HL-60 (cell line): ENCODE data around the gene ADAMTSL5.

ENCODE experiments used
- DNase-seq, 2 experiments: peaks; one replicate each; pipeline ENCODE4 v3.0.0-alpha.2; 2010 to 2020; ENCODE audit warnings: low read depth in 1 of 2, low spot score in 1 of 2
- H3K27ac ChIP-seq: fragments of 250-450 bp; sonication (Bioruptor Pico); replicated peaks from 2 replicates; pipeline ENCODE4 v1.5.1; 2020; ENCODE audit warnings: mild to moderate bottlenecking, moderate library complexity
- H3K27me3 ChIP-seq: fragments of 250-450 bp; sonication (Bioruptor Pico); 2 replicates; pipeline ENCODE4 v1.5.1; 2021; ENCODE audit warnings: mild to moderate bottlenecking, moderate library complexity; ENCODE audit not compliant: insufficient read depth, poor library complexity, severe bottlenecking
- H3K4me3 ChIP-seq: replicated peaks from 2 replicates; pipeline ENCODE4 v1.5.1; 2011; ENCODE audit warnings: mild to moderate bottlenecking, control low read depth, low read length; ENCODE audit not compliant: insufficient read depth
- CTCF ChIP-seq: IDR thresholded peaks from one replicate; pipeline ENCODE4 v1.5.1; 2011; ENCODE audit warnings: low read length, control low read depth, inconsistent platforms; ENCODE audit not compliant: insufficient read depth
- GABPA ChIP-seq: IDR thresholded peaks from 2 replicates; pipeline ENCODE4 v1.6.1; 2012; ENCODE audit warnings: low read depth
- POLR2AphosphoS5 ChIP-seq: IDR thresholded peaks from 2 replicates; pipeline ENCODE4 v1.6.1; 2012; ENCODE audit warnings: low read depth
- SPI1 ChIP-seq: IDR thresholded peaks from 2 replicates; pipeline ENCODE4 v1.6.1; 2012; ENCODE audit warnings: low read depth, mild to moderate bottlenecking, borderline replicate concordance
- TF ChIP-seq, protein P1 (sequence below): IDR thresholded peaks from 2 replicates; pipeline ENCODE4 v1.6.1; 2012; ENCODE audit warnings: low read depth; ENCODE audit not compliant: insufficient replicate concordance

Gene ADAMTSL5

DNA sequence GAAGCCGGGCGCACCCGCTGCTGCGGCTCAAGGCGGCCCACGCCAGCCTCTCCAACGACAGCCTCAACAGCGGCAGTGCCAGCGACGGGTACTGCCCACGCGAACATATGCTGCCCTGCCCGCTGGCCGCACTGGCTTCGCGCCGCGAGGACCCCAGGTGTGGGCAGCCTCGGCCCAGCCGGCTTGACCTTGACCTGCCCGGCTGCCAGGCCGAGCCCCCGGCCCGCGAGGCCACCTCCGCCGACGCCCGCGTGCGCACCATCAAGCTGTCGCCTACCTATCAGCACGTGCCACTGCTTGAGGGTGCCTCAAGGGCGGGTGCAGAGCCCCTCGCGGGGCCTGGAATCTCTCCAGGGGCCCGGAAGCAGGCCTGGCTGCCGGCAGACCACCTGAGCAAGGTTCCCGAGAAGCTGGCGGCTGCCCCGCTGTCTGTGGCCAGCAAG, 46.8 kb downstream of the ADAMTSL5 start:
- TF ChIP-seq POLR2AphosphoS5 = no peak
- TF ChIP-seq GABPA = no peak
- no peak for TF ChIP-seq SPI1
- TF ChIP-seq, protein P1, sequence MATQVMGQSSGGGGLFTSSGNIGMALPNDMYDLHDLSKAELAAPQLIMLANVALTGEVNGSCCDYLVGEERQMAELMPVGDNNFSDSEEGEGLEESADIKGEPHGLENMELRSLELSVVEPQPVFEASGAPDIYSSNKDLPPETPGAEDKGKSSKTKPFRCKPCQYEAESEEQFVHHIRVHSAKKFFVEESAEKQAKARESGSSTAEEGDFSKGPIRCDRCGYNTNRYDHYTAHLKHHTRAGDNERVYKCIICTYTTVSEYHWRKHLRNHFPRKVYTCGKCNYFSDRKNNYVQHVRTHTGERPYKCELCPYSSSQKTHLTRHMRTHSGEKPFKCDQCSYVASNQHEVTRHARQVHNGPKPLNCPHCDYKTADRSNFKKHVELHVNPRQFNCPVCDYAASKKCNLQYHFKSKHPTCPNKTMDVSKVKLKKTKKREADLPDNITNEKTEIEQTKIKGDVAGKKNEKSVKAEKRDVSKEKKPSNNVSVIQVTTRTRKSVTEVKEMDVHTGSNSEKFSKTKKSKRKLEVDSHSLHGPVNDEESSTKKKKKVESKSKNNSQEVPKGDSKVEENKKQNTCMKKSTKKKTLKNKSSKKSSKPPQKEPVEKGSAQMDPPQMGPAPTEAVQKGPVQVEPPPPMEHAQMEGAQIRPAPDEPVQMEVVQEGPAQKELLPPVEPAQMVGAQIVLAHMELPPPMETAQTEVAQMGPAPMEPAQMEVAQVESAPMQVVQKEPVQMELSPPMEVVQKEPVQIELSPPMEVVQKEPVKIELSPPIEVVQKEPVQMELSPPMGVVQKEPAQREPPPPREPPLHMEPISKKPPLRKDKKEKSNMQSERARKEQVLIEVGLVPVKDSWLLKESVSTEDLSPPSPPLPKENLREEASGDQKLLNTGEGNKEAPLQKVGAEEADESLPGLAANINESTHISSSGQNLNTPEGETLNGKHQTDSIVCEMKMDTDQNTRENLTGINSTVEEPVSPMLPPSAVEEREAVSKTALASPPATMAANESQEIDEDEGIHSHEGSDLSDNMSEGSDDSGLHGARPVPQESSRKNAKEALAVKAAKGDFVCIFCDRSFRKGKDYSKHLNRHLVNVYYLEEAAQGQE = no peak
- TF ChIP-seq CTCF = no peak
- no peak overlapping the region for H3K4me3 ChIP-seq

DNA sequence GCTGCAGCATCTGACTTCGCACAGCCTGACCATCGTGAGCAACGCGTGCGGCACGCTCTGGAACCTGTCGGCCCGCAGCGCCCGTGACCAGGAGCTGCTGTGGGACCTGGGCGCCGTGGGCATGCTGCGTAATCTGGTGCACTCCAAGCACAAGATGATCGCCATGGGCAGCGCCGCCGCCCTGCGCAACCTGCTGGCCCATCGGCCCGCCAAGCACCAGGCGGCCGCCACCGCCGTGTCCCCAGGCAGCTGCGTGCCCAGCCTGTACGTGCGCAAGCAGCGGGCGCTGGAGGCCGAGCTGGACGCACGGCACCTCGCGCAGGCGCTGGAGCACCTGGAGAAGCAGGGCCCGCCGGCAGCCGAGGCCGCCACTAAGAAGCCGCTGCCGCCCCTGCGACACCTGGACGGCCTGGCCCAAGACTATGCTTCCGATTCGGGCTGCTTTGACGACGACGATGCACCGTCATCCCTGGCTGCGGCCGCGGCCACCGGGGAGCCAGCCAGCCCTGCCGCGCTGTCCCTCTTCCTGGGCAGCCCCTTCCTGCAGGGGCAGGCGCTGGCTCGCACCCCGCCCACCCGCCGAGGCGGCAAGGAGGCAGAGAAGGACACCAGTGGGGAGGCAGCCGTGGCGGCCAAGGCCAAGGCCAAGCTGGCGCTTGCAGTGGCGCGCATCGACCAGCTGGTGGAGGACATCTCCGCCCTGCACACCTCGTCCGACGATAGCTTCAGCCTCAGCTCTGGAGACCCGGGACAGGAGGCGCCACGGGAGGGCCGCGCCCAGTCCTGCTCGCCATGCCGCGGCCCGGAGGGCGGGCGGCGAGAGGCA, 47.4 kb downstream of the ADAMTSL5 start:
- no peak for DNase-seq
- no peak overlapping the region for H3K27ac ChIP-seq
- H3K4me3 ChIP-seq = no peak overlapping the region
- H3K27me3 ChIP-seq = peaks cover 28% of the 10 kb centered on the region
- TF ChIP-seq CTCF (peak; percentile 22), SPI1 (no peak)

More for the DNA sequence above, 46.8 kb downstream of the ADAMTSL5 start:
- Histone ChIP-seq H3K27me3 (peaks cover 35% of the 10 kb centered on the region), H3K27ac (no peak overlapping the region)
- DNase-seq = no peak

DNA sequence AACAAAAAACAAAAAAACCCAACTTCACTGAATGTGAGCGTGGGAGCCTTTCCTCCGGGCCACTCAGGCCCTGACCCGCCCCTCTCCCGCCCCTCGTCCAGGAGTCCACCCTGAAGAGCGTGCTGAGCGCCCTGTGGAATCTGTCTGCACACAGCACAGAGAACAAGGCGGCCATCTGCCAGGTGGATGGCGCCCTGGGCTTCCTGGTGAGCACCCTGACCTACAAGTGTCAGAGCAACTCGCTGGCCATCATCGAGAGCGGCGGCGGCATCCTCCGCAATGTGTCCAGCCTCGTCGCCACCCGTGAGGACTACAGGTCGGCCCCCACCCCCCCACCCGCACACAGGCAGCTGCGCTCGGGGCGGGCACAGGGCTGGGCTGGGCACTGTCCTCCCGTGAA, 51.0 kb downstream of the ADAMTSL5 start:
- peaks cover 23% of the 10 kb centered on the region for H3K27me3 ChIP-seq
- TF ChIP-seq GABPA = no peak
- H3K4me3 ChIP-seq = no peak overlapping the region
- no peak overlapping the region for H3K27ac ChIP-seq
- DNase-seq = no peak

DNA sequence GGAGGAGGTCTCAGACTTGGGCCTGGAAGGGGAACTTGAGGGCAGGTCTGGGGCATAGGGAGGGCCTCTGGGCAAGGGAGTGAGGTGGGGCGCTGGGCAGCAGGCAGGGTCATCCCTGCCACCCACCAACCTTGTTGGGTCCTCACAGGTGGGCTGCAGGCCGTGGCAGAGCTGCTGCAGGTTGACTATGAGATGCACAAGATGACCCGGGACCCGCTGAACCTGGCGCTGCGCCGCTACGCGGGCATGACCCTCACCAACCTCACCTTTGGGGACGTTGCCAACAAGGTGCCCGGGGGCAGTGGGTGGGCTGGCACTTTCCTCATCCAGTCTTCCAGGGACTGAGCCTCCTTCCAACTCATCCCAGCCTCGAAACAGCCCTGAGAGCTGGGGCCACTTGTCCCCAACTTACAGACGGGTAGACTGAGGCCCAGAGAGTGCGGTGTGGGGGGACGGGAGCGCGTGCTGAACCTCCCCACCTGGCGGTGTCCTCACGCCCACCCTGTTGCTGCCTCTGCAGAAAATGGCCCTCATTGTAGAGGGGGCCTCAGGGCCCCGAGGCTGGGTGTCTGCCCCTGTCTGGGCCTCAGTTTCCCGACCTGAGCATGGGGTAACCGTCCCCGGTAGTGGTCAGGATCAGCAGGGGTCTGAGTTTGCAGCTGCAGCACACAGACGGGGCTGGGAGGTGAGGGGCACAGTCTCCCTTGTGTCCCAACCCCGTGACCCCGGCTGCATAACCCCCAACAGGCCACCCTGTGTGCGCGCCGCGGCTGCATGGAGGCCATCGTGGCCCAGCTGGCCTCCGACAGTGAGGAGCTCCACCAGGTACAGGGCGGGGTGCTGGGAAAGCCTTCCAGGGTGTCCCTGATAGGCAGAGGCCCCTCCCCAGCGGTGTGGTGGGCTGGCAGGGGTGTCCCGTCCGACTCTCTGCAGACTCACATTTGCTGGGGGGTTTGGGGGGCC, 52.5 kb downstream of the ADAMTSL5 start:
- Histone ChIP-seq H3K27ac (no peak overlapping the region), H3K4me3 (no peak overlapping the region), H3K27me3 (peaks cover 29% of the 10 kb centered on the region)
- TF ChIP-seq SPI1 (no peak), POLR2AphosphoS5 (no peak), CTCF (no peak), GABPA (no peak)
- TF ChIP-seq, protein P1 = no peak
- DNase-seq = no peak
